T47D (cell line): ENCODE measurements around the gene SNX33.

ENCODE experiments used
- DNase-seq, 2 experiments: peaks; one replicate each; pipeline versions ENCODE4 v3.0.0 to v3.0.0-alpha.2; 2011 to 2012; ENCODE audit warnings: low read depth in 1 of 2, low spot score in 1 of 2
- JUND ChIP-seq: IDR thresholded peaks from 2 replicates; pipeline ENCODE4 v1.6.1; 2012; ENCODE audit warnings: low read depth
- in situ Hi-C: cut with HindIII; loops from 2 replicates; pipeline ENCODE4 v1.10.0; 2016; ENCODE audit warnings: low sequenced_read_pairs, low pct_unique_long_range_greater_than_20kb

Gene SNX33

GRCh38 chr15:75649045-75649761, 1.5 kb downstream of the SNX33 start:
- in situ Hi-C loops: no loop called here
- no peak for TF ChIP-seq JUND
- no peak for DNase-seq

GRCh38 chr15:75649848-75650247, 2.1 kb downstream of the SNX33 start:
- no peak for TF ChIP-seq JUND
- no peak for DNase-seq
- in situ Hi-C loops: no loop called here

GRCh38 chr15:75650908-75651809, 3.4 kb downstream of the SNX33 start:
- TF ChIP-seq JUND: no peak
- in situ Hi-C loops: no loop called here
- no peak for DNase-seq

GRCh38 chr15:75651810-75652543, 4.3 kb downstream of the SNX33 start:
- peak; percentile 48 to 66 for DNase-seq
- TF ChIP-seq JUND: no peak
- in situ Hi-C loops: no loop called here

GRCh38 chr15:75653347-75653913, 5.7 kb downstream of the SNX33 start:
- DNase-seq: no peak
- no peak for TF ChIP-seq JUND
- in situ Hi-C loops: no loop called here

GRCh38 chr15:75654201-75654907, 6.6 kb downstream of the SNX33 start:
- TF ChIP-seq JUND: no peak
- DNase-seq: no peak
- in situ Hi-C loops: no loop called here

- TF ChIP-seq JUND: no peak
- in situ Hi-C loops: no loop called here
- no peak for DNase-seq
Measured at GRCh38 chr15:75655931-75656330, 8.2 kb downstream of the SNX33 start.

GRCh38 chr15:75656331-75656730, 8.6 kb downstream of the SNX33 start:
- DNase-seq: no peak
- in situ Hi-C loops: no loop called here
- no peak for TF ChIP-seq JUND

- no peak for DNase-seq
- in situ Hi-C loops: no loop called here
- TF ChIP-seq JUND: no peak
Measured at GRCh38 chr15:75656813-75657212, 9.1 kb downstream of the SNX33 start.

GRCh38 chr15:75659141-75659771, 11.5 kb downstream of the SNX33 start:
- no peak for DNase-seq
- TF ChIP-seq JUND: no peak
- in situ Hi-C loops: no loop called here

GRCh38 chr15:75659928-75660645, 12.4 kb downstream of the SNX33 start:
- no peak for TF ChIP-seq JUND
- in situ Hi-C loops: no loop called here
- no peak for DNase-seq
